Keratinocyte (primary cell): ENCODE data around the gene PMEPA1. TPM values are rescaled to one million over a fixed set of nuclear protein-coding genes. Genes with fewer than 3 reads are reported as not detected.

ENCODE experiments used
- DNase-seq: peaks from one replicate; pipeline ENCODE4 v3.0.0-alpha.2; 2011; ENCODE audit warnings: low read depth, missing footprints, low spot score
- FAIRE-seq: peaks from 2 replicates; lab custom pipeline; 2011; peaks lifted over from hg19 to GRCh38; lab: Jason Lieb, UNC
- H2AFZ ChIP-seq: 2 replicates; pipeline ENCODE4 v1.6.0; 2012; ENCODE audit warnings: low read length, control low read depth, inconsistent platforms; ENCODE audit not compliant: control insufficient read depth
- H3K27ac ChIP-seq: 2 replicates; pipeline ENCODE4 v1.5.1; 2011; ENCODE audit warnings: low read length; ENCODE audit not compliant: control insufficient read depth, insufficient read depth
- H3K27me3 ChIP-seq: 3 replicates; pipeline ENCODE4 v1.6.0; 2011; ENCODE audit warnings: low read length; ENCODE audit not compliant: control insufficient read depth, insufficient read depth; ENCODE audit errors: extremely low read depth
- H3K36me3 ChIP-seq, 2 experiments: 2 replicates in 1 of 2; 3 replicates in 1 of 2; pipeline ENCODE4 v1.5.1; 2011; ENCODE audit warnings: low read length in 2 of 2, mild to moderate bottlenecking in 1 of 2; ENCODE audit not compliant: control insufficient read depth in 2 of 2, insufficient read depth in 2 of 2; ENCODE audit errors: extremely low read depth in 1 of 2
- H3K4me1 ChIP-seq: 3 replicates; pipeline ENCODE4 v1.5.1; 2011; ENCODE audit warnings: low read length; ENCODE audit not compliant: control insufficient read depth, insufficient read depth; ENCODE audit errors: extremely low read depth
- H3K4me2 ChIP-seq: 3 replicates; pipeline ENCODE4 v1.6.0; 2011; ENCODE audit warnings: low read depth, low read length; ENCODE audit not compliant: control insufficient read depth, insufficient read depth; ENCODE audit errors: extremely low read depth
- H3K4me3 ChIP-seq, 3 experiments: fragments of 200-600 bp in 1 of 3; sonication (generic) in 1 of 3; 2 replicates in 2 of 3; 3 replicates in 1 of 3; pipeline ENCODE4 v1.5.1; 2011 to 2016; ENCODE audit warnings: low read length in 3 of 3, mild to moderate bottlenecking in 3 of 3, control low read depth in 2 of 3, inconsistent platforms in 1 of 3, low read depth in 1 of 3, mixed read lengths in 1 of 3, mixed run types in 1 of 3, moderate library complexity in 1 of 3; ENCODE audit not compliant: control insufficient read depth in 2 of 3, insufficient read depth in 2 of 3; ENCODE audit errors: extremely low read depth in 1 of 3
- H3K79me2 ChIP-seq: 2 replicates; pipeline ENCODE4 v1.6.0; 2012; ENCODE audit warnings: low read length; ENCODE audit not compliant: control insufficient read depth, insufficient read depth
- H3K9ac ChIP-seq: 3 replicates; pipeline ENCODE4 v1.6.0; 2011; ENCODE audit warnings: low read length; ENCODE audit not compliant: control insufficient read depth, insufficient read depth; ENCODE audit errors: extremely low read depth
- H3K9me1 ChIP-seq: 3 replicates; pipeline ENCODE4 v1.6.0; 2011; ENCODE audit warnings: low read length; ENCODE audit not compliant: control insufficient read depth, insufficient read depth; ENCODE audit errors: extremely low read depth
- H3K9me3 ChIP-seq: 2 replicates; pipeline ENCODE4 v1.5.1; 2012; ENCODE audit warnings: low read depth, low read length; ENCODE audit not compliant: control insufficient read depth
- H4K20me1 ChIP-seq: 3 replicates; pipeline ENCODE4 v1.6.0; 2011; ENCODE audit warnings: low read length; ENCODE audit not compliant: control insufficient read depth, insufficient read depth; ENCODE audit errors: extremely low read depth
- CTCF ChIP-seq, 3 experiments: IDR thresholded peaks in 1 of 3; conservative IDR thresholded peaks in 1 of 3; optimal IDR thresholded peaks in 1 of 3; 2 replicates in 2 of 3; 3 replicates in 1 of 3; pipeline versions ENCODE3 to v1.5.1; 2011; ENCODE audit warnings: low read length in 3 of 3, mild to moderate bottlenecking in 3 of 3, moderate library complexity in 2 of 3, control low read depth in 1 of 3, inconsistent platforms in 1 of 3; ENCODE audit not compliant: insufficient read depth in 2 of 3; ENCODE audit errors: extremely low read depth in 1 of 3
- EZH2 ChIP-seq: IDR thresholded peaks from one replicate; pipeline ENCODE4 v1.6.1; 2012; ENCODE audit warnings: inconsistent platforms, mild to moderate bottlenecking, low read length, moderate library complexity
- dilution Hi-C: fragments of 300-500 bp; cut with MboI; formaldehyde crosslinking; loops from one replicate; pipeline ENCODE4 v1.7.0; 2020; ENCODE audit warnings: low sequenced_read_pairs; ENCODE audit not compliant: extremely low pct_ligation_motif_present
- polyA plus RNA-seq, 5 experiments: library from polyadenylated mRNA; depleted of rRNA in 3 of 5; stranded (reverse) in 3 of 5; stranded (forward) in 1 of 5; unstranded in 1 of 5; fragments of >200 nt; gene quantifications; 1 replicate in 1 of 5; 2 replicates in 3 of 5; 3 replicates in 1 of 5; pipeline versions ENCODE4 v1.2.1 to v1.2.3, GENCODE V29; 2011 to 2012; ENCODE audit warnings: missing spikeins in 2 of 5, low read depth in 1 of 5, low replicate concordance in 1 of 5

PMEPA1 gene
- polyA plus RNA-seq, 1 donor (not counting 4 experiments of a cell fraction or from before 2014, with no cell fraction given): 29.0 TPM

DNA sequence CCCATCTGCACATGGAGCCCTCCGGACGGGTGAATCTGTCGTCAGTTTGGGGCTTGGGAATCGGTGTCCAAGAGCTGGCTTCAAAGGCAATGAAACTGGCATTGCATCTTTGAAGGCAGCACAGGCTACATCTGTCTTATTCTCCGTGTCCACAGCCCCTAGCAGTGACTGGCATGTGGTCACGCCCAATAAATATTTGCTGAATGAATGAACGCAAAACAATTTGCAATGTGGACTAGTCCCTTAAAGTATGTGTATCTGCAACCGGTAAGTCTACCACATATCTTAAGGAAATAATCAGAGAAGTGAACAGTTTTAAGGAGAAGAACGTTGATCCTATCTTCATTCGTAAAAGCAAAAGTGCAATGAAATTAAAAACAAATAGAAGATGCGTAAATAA lies 8.0 kb upstream of the PMEPA1 start:
- H3K4me2 ChIP-seq: peak overlapping the region; percentile 93
- H2AFZ ChIP-seq: peak overlapping the region; percentile 32
- no peaks in the 10 kb centered on the region for H3K36me3 ChIP-seq
- no peak for DNase-seq
- H3K4me1 ChIP-seq: peaks cover 53% of the 10 kb centered on the region
- dilution Hi-C loops: no loop called here
- H3K9me3 ChIP-seq: no peaks in the 10 kb centered on the region
- H3K27ac ChIP-seq: peak overlapping the region; percentile 57
- H3K27me3 ChIP-seq: peaks cover 7% of the 10 kb centered on the region
- peak; percentile 73 for FAIRE-seq
- H4K20me1 ChIP-seq: no peaks in the 10 kb centered on the region
- no peaks in the 10 kb centered on the region for H3K79me2 ChIP-seq
- peak overlapping the region; percentile 6 for H3K9ac ChIP-seq
- no peaks in the 10 kb centered on the region for H3K9me1 ChIP-seq
- peak overlapping the region in 1 of 3 experiments; percentile 45 for H3K4me3 ChIP-seq
- TF ChIP-seq CTCF (optimal IDR thresholded peaks at IDR 0.05 in 1 of 3, IDR thresholded peaks at IDR 0.05 in 1 of 3, conservative IDR thresholded peaks at IDR 0.05 in 1 of 3; ENCODE audit: extremely low read depth in 1 of 3, insufficient read depth in 2 of 3, low read length in 3 of 3) (no peak), EZH2 (no peak)

GRCh38 chr20:57716901-57717300 lies 7.1 kb upstream of the PMEPA1 start:
- H3K4me2 ChIP-seq: peak overlapping the region; percentile 13
- dilution Hi-C loops: no loop called here

More at GRCh38 chr20:57716901-57717300, 7.1 kb upstream of the PMEPA1 start:
- no peak overlapping the region for H2AFZ ChIP-seq
- H3K4me1 ChIP-seq: peaks cover 53% of the 10 kb centered on the region
- no peaks in the 10 kb centered on the region for H3K36me3 ChIP-seq
- no peaks in the 10 kb centered on the region for H4K20me1 ChIP-seq
- FAIRE-seq (no peak), DNase-seq (no peak)
- H3K27ac ChIP-seq: peak overlapping the region; percentile 60
- H3K27me3 ChIP-seq: no peaks in the 10 kb centered on the region
- H3K79me2 ChIP-seq: no peaks in the 10 kb centered on the region
- no peaks in the 10 kb centered on the region for H3K9me3 ChIP-seq
- H3K9ac ChIP-seq: no peak overlapping the region
- no peak overlapping the region for H3K4me3 ChIP-seq
- TF ChIP-seq CTCF (optimal IDR thresholded peaks at IDR 0.05 in 1 of 3, IDR thresholded peaks at IDR 0.05 in 1 of 3, conservative IDR thresholded peaks at IDR 0.05 in 1 of 3; ENCODE audit: extremely low read depth in 1 of 3, insufficient read depth in 2 of 3, low read length in 3 of 3): no peak
- H3K9me1 ChIP-seq: no peaks in the 10 kb centered on the region
